ENCODE results near the gene USP2. TPM values are rescaled to one million over a fixed set of nuclear protein-coding genes. Genes with fewer than 3 reads are reported as not detected.

The USP2 gene
- polyA plus RNA-seq, 1 donor (not counting 4 experiments of a cell fraction or from before 2014, with no cell fraction given), result 0.35 TPM

- H3K27ac ChIP-seq (ENCODE audit: control insufficient read depth, insufficient read depth, low read length), result no peak within 1 kb of the TSS
- peaks cover 4 to 14% of the 10 kb centered on the region in 2 experiments for H3K36me3 ChIP-seq (ENCODE audit: control insufficient read depth in 2 of 2, extremely low read depth in 1 of 2, insufficient read depth in 2 of 2, low read length in 2 of 2)
- H3K4me1 ChIP-seq (ENCODE audit: control insufficient read depth, extremely low read depth, insufficient read depth, low read length), result peaks cover 7% of the 10 kb centered on the region
- FAIRE-seq (no peak), DNase-seq (ENCODE audit: low read depth, low spot score) (no peak)
- H3K9ac ChIP-seq (ENCODE audit: control insufficient read depth, extremely low read depth, insufficient read depth, low read length), result no peak within 1 kb of the TSS
- H3K9me3 ChIP-seq (ENCODE audit: control insufficient read depth, low read depth, low read length), result no peaks in the 10 kb centered on the region
- peaks cover 43% of the 10 kb centered on the region for H3K27me3 ChIP-seq (ENCODE audit: control insufficient read depth, extremely low read depth, insufficient read depth, low read length)
- TF ChIP-seq EZH2 (IDR thresholded peaks at IDR 0.05; ENCODE audit: low read length), result no peak
- TF ChIP-seq CTCF (optimal IDR thresholded peaks at IDR 0.05 in 1 of 3, IDR thresholded peaks at IDR 0.05 in 1 of 3, conservative IDR thresholded peaks at IDR 0.05 in 1 of 3; ENCODE audit: extremely low read depth in 1 of 3, insufficient read depth in 2 of 3, low read length in 3 of 3), result no peak
- H4K20me1 ChIP-seq (ENCODE audit: control insufficient read depth, extremely low read depth, insufficient read depth, low read length), result peaks cover 3% of the 10 kb centered on the region
- H3K4me2 ChIP-seq (ENCODE audit: control insufficient read depth, extremely low read depth, insufficient read depth, low read depth, low read length), result peak within 1 kb of the TSS; percentile 58
- H3K4me3 ChIP-seq (ENCODE audit: control insufficient read depth in 2 of 3, extremely low read depth in 1 of 3, insufficient read depth in 2 of 3, low read depth in 1 of 3, low read length in 3 of 3), result peak within 1 kb of the TSS in 2 of 3 experiments; percentile 10 to 18
- no peaks in the 10 kb centered on the region for H3K9me1 ChIP-seq (ENCODE audit: control insufficient read depth, extremely low read depth, insufficient read depth, low read length)
- peaks cover 16% of the 10 kb centered on the region for H3K79me2 ChIP-seq (ENCODE audit: control insufficient read depth, insufficient read depth, low read length)
- no peak within 1 kb of the TSS for H2AFZ ChIP-seq (ENCODE audit: control insufficient read depth, low read length)
- dilution Hi-C loops (cut with MboI; ENCODE audit: extremely low pct_ligation_motif_present, low sequenced_read_pairs), result no loop called here
Observed at GRCh38 chr11:119340335-119341221, 40.9 kb downstream of the USP2 start, which contains the start of gene C1QTNF5. TSS of gene C1QTNF5 (minus strand) at chr11:119340883. CDS start at chr11:119340397, 486 bp downstream.

DNA sequence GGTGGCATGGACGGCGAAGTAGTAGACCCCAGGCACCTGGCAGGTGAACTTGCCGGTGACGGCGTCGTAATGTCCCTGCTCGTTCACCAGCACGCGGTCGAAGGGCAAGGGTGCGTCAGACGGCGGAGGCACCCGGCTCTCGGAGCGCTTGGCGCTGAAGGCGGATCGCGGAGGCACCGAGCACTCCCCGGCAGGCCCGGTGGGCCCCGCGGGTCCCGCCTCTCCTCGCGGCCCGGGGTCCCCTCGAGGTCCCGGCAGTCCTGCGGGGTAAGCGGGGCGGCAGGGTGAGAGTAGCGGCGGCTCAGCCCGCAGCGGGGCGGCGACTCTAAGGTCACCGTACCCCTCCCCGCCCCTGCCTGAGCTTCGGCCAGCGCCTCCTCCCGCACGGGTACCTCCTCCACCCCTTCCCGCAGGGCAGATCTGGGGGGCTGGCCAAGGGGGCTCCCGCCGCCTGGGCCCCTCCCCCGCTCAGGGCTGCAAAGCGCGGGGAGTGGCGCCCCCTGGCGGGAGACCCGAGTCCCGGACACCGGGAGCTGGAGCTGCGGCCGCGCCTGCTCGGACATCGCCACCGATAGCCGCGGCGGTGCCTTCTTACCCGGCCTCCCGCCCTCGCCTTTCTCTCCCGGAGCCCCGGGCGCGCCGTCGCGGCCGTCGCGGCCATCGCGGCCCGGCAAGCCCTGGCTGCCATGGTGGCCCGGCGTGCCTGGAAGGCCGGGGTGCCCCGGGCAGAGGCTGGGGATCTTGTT lies 41.7 kb downstream of the USP2 start:
- Histone ChIP-seq H3K36me3 (ENCODE audit: control insufficient read depth in 2 of 2, extremely low read depth in 1 of 2, insufficient read depth in 2 of 2, low read length in 2 of 2) (peaks cover 4 to 14% of the 10 kb centered on the region in 2 experiments), H3K79me2 (ENCODE audit: control insufficient read depth, insufficient read depth, low read length) (peaks cover 24% of the 10 kb centered on the region), H3K4me1 (ENCODE audit: control insufficient read depth, extremely low read depth, insufficient read depth, low read length) (peaks cover 14% of the 10 kb centered on the region), H3K4me3 (ENCODE audit: control insufficient read depth in 2 of 3, extremely low read depth in 1 of 3, insufficient read depth in 2 of 3, low read depth in 1 of 3, low read length in 3 of 3) (peak overlapping the region in 2 of 3 experiments; percentile 10 to 18), H3K9ac (ENCODE audit: control insufficient read depth, extremely low read depth, insufficient read depth, low read length) (no peak overlapping the region), H3K9me3 (ENCODE audit: control insufficient read depth, low read depth, low read length) (no peaks in the 10 kb centered on the region), H3K4me2 (ENCODE audit: control insufficient read depth, extremely low read depth, insufficient read depth, low read depth, low read length) (peak overlapping the region; percentile 58), H3K27ac (ENCODE audit: control insufficient read depth, insufficient read depth, low read length) (no peak overlapping the region), H3K27me3 (ENCODE audit: control insufficient read depth, extremely low read depth, insufficient read depth, low read length) (peaks cover 43% of the 10 kb centered on the region), H2AFZ (ENCODE audit: control insufficient read depth, low read length) (no peak overlapping the region), H3K9me1 (ENCODE audit: control insufficient read depth, extremely low read depth, insufficient read depth, low read length) (no peaks in the 10 kb centered on the region), H4K20me1 (ENCODE audit: control insufficient read depth, extremely low read depth, insufficient read depth, low read length) (peaks cover 3% of the 10 kb centered on the region)
- dilution Hi-C loops (cut with MboI; ENCODE audit: extremely low pct_ligation_motif_present, low sequenced_read_pairs), result no loop called here
- DNase-seq (ENCODE audit: low read depth, low spot score), result no peak
- no peak for TF ChIP-seq EZH2 (IDR thresholded peaks at IDR 0.05; ENCODE audit: low read length)
- peak; percentile 40 to 84 (median 68) for TF ChIP-seq CTCF (optimal IDR thresholded peaks at IDR 0.05 in 1 of 3, IDR thresholded peaks at IDR 0.05 in 1 of 3, conservative IDR thresholded peaks at IDR 0.05 in 1 of 3; ENCODE audit: extremely low read depth in 1 of 3, insufficient read depth in 2 of 3, low read length in 3 of 3)
- FAIRE-seq, result no peak
